Gastroesophageal sphincter (tissue), 4 donors: ENCODE data around the gene MRPL51. TPM values are rescaled to one million over a fixed set of nuclear protein-coding genes. Genes with fewer than 3 reads are reported as not detected.

ENCODE experiments used
- ATAC-seq: fragments of 150-250 bp; one replicate; pipeline ENCODE4 v1.9.1; 2016; ENCODE audit warnings: mild to moderate bottlenecking, moderate library complexity
- H3K27ac ChIP-seq, 4 donors: fragments of 200-600 bp; sonication (generic) in 3 of 4; 1 replicate in 3 of 4; 2 replicates in 1 of 4; pipeline ENCODE4 v1.5.1; 2016 to 2019
- H3K27me3 ChIP-seq: fragments of 200-600 bp; sonication (generic); one replicate; pipeline ENCODE4 v1.5.1; 2019
- H3K36me3 ChIP-seq, 2 donors: fragments of 200-600 bp; sonication (generic); one replicate each; pipeline ENCODE4 v1.5.1; 2019; ENCODE audit warnings: control low read depth in 1 of 2
- H3K4me1 ChIP-seq, 3 donors: fragments of 200-600 bp; sonication (generic); 1 replicate in 2 of 3; 2 replicates in 1 of 3; pipeline ENCODE4 v1.5.1; 2016 to 2019; ENCODE audit warnings: control low read depth in 2 of 3
- H3K4me3 ChIP-seq, 2 donors: fragments of 200-600 bp; sonication (generic); one replicate each; pipeline ENCODE4 v1.5.1; 2019; ENCODE audit warnings: mild to moderate bottlenecking in 1 of 2, moderate library complexity in 1 of 2
- H3K9me3 ChIP-seq, 3 donors: fragments of 200-600 bp; sonication (generic); one replicate each; pipeline ENCODE4 v1.5.1; 2017 to 2019; ENCODE audit warnings: control low read depth in 2 of 3
- CTCF ChIP-seq, 4 experiments: fragments of 200-600 bp in 2 of 4; fragments of 450-650 bp in 2 of 4; sonication (generic) in 1 of 4; IDR thresholded peaks; one replicate each; pipeline ENCODE4 v1.5.1; 2017 to 2019; ENCODE audit warnings: antibody characterized with exemption in 4 of 4, mild to moderate bottlenecking in 2 of 4, moderate library complexity in 2 of 4
- EP300 ChIP-seq: sonication (generic); formaldehyde crosslinking; IDR thresholded peaks from one replicate; pipeline ENCODE4 v1.6.1; 2017; ENCODE audit warnings: antibody characterized with exemption, mild to moderate bottlenecking
- POLR2A ChIP-seq, 2 donors: fragments of 450-650 bp; IDR thresholded peaks; one replicate each; pipeline ENCODE4 v1.6.1; 2017; ENCODE audit warnings: antibody characterized with exemption in 2 of 2, mild to moderate bottlenecking in 2 of 2, moderate library complexity in 1 of 2
- POLR2AphosphoS5 ChIP-seq: sonication (generic); formaldehyde crosslinking; IDR thresholded peaks from one replicate; pipeline ENCODE4 v1.6.1; 2017; ENCODE audit warnings: antibody characterized with exemption
- WGBS, 2 donors: methylation state at CpG; one replicate each; pipeline ENCODE4 v1.1.5; 2018; ENCODE audit warnings: low coverage in 1 of 2; 5-methylcytosine and 5-hydroxymethylcytosine counted together
- total RNA-seq, 4 donors: library from RNA; depleted of rRNA; stranded (reverse); fragments of >200 nt; gene quantifications; one replicate each; pipeline ENCODE4 v1.1.0, GENCODE V29; 2016

The MRPL51 gene
- total RNA-seq, 4 donors from 2014 or later, result 51.0 to 99.3 (median 66.0) TPM

- Histone ChIP-seq H3K9me3 (no peaks in the 10 kb centered on the region), H3K27ac (no peak overlapping the region), H3K36me3 (peaks cover 0 to 95% of the 10 kb centered on the region in 2 donors), H3K27me3 (no peaks in the 10 kb centered on the region), H3K4me1 (peaks cover 0 to 5% (median under 1%) of the 10 kb centered on the region in 3 donors), H3K4me3 (no peak overlapping the region)
- ATAC-seq, result no peak
- TF ChIP-seq POLR2A (IDR thresholded peaks at IDR 0.05), result no peak
- no peak for TF ChIP-seq POLR2AphosphoS5
- TF ChIP-seq CTCF (IDR thresholded peaks at IDR 0.05), result no peak
- TF ChIP-seq EP300, result no peak
- 49 to 94% methylated on average over 3 to 15 of the region's 19 CpGs for WGBS, 2 donors
Observed at GRCh38 chr12:6526766-6527525, 33.9 kb upstream of the MRPL51 start.

GRCh38 chr12:6526201-6526600, 33.1 kb upstream of the MRPL51 start:
- H3K4me3 ChIP-seq, result no peak overlapping the region
- WGBS, 2 donors, result 80 to 85% methylated on average over 2 to 4 of the region's 7 CpGs
- H3K36me3 ChIP-seq, result peaks cover 0 to 100% of the 10 kb centered on the region in 2 donors
- ATAC-seq, result no peak
- no peak for TF ChIP-seq POLR2AphosphoS5
- TF ChIP-seq EP300, result no peak
- TF ChIP-seq CTCF (IDR thresholded peaks at IDR 0.05), result no peak
- no peak for TF ChIP-seq POLR2A (IDR thresholded peaks at IDR 0.05)
- H3K9me3 ChIP-seq, result no peaks in the 10 kb centered on the region
- no peaks in the 10 kb centered on the region for H3K27me3 ChIP-seq
- no peaks in the 10 kb centered on the region for H3K4me1 ChIP-seq
- no peak overlapping the region for H3K27ac ChIP-seq

GRCh38 chr12:6524648-6525047, 31.6 kb upstream of the MRPL51 start:
- Histone ChIP-seq H3K4me1 (no peaks in the 10 kb centered on the region), H3K36me3 (peaks cover 0 to 100% of the 10 kb centered on the region in 2 donors), H3K27me3 (no peaks in the 10 kb centered on the region), H3K4me3 (no peak overlapping the region), H3K9me3 (no peaks in the 10 kb centered on the region), H3K27ac (no peak overlapping the region)
- TF ChIP-seq POLR2AphosphoS5 (no peak), EP300 (no peak), POLR2A (IDR thresholded peaks at IDR 0.05) (no peak), CTCF (IDR thresholded peaks at IDR 0.05) (no peak)
- whole genome bisulfite sequencing, 2 donors, result 92 to 93% methylated on average over 2 to 4 of the region's 5 CpGs
- no peak for ATAC-seq

- Histone ChIP-seq H3K27ac (no peak overlapping the region), H3K4me3 (no peak overlapping the region), H3K4me1 (no peaks in the 10 kb centered on the region), H3K36me3 (peaks cover 0 to 100% of the 10 kb centered on the region in 2 donors), H3K27me3 (no peaks in the 10 kb centered on the region), H3K9me3 (no peaks in the 10 kb centered on the region)
- no peak for ATAC-seq
- TF ChIP-seq POLR2A (IDR thresholded peaks at IDR 0.05), result no peak
- no peak for TF ChIP-seq CTCF (IDR thresholded peaks at IDR 0.05)
- TF ChIP-seq POLR2AphosphoS5, result no peak
- no peak for TF ChIP-seq EP300
- 32 to 69% methylated on average over 3 of the region's 3 CpGs for WGBS, 2 donors
Observed at GRCh38 chr12:6523708-6524107, 30.6 kb upstream of the MRPL51 start.

- ATAC-seq, result no peak
- TF ChIP-seq EP300 (no peak), POLR2A (IDR thresholded peaks at IDR 0.05) (no peak), POLR2AphosphoS5 (no peak), CTCF (IDR thresholded peaks at IDR 0.05) (no peak)
- no peak overlapping the region for H3K4me3 ChIP-seq
- no peaks in the 10 kb centered on the region for H3K4me1 ChIP-seq
- H3K36me3 ChIP-seq, result peaks cover 0 to 97% of the 10 kb centered on the region in 2 donors
- no peak overlapping the region for H3K27ac ChIP-seq
- no peaks in the 10 kb centered on the region for H3K27me3 ChIP-seq
- H3K9me3 ChIP-seq, result no peaks in the 10 kb centered on the region
- WGBS, 2 donors, result 40 to 73% methylated on average over 3 to 7 of the region's 10 CpGs
Observed at GRCh38 chr12:6522193-6522592, 29.1 kb upstream of the MRPL51 start.
